OCI-LY7 (cell line): ENCODE results near the gene HGFAC. TPM values are rescaled to one million over a fixed set of nuclear protein-coding genes. Genes with fewer than 3 reads are reported as not detected.

Experiments
- BruUV-seq: library from RNA; stranded (reverse); fragments of 400-500 nt; replicated peaks from 2 replicates; lab custom pipeline; 2021; lab: Mats Ljungman, UMichigan
- CTCF ChIA-PET: fragments of 300-600 bp; sonication (Branson Sonifier 250); formaldehyde crosslinking; loops from one replicate; lab custom pipeline; 2022; ENCODE audit warnings: antibody characterized with exemption; ENCODE audit not compliant: unreplicated experiment; lab: Charles Lee
- POLR2A ChIA-PET: fragments of 300-600 bp; sonication (Branson Sonifier 250); formaldehyde crosslinking; loops from one replicate; lab custom pipeline; 2022; ENCODE audit warnings: antibody characterized with exemption; lab: Charles Lee
- DNase-seq: peaks from one replicate; pipeline ENCODE4 v3.0.0-alpha.2; 2015; ENCODE audit warnings: low spot score
- H2AFZ ChIP-seq: fragments of 200-600 bp; sonication (generic), shearing (Covaris generic); 2 replicates; pipeline ENCODE4 v1.6.1; 2014; ENCODE audit warnings: mild to moderate bottlenecking, antibody characterized with exemption, low read length, moderate library complexity
- H3K27ac ChIP-seq: fragments of 200-600 bp; sonication (generic); 2 replicates; pipeline ENCODE4 v1.5.1; 2014; ENCODE audit warnings: mixed run types, low read depth, mild to moderate bottlenecking, moderate library complexity, low read length, inconsistent platforms; ENCODE audit not compliant: poor library complexity, severe bottlenecking
- H3K36me3 ChIP-seq: fragments of 200-600 bp; sonication (generic); 2 replicates; pipeline ENCODE4 v1.6.1; 2014; ENCODE audit warnings: mild to moderate bottlenecking, antibody characterized with exemption, low read length, moderate library complexity, mixed read lengths; ENCODE audit not compliant: insufficient read depth
- H3K4me1 ChIP-seq: fragments of 200-600 bp; sonication (generic); 2 replicates; pipeline ENCODE4 v1.5.1; 2014; ENCODE audit warnings: mild to moderate bottlenecking, low read length; ENCODE audit not compliant: insufficient read depth, poor library complexity, severe bottlenecking
- H3K4me2 ChIP-seq: fragments of 200-600 bp; sonication (generic); 2 replicates; pipeline ENCODE4 v1.6.1; 2014; ENCODE audit warnings: mild to moderate bottlenecking, low read length
- H3K4me3 ChIP-seq: fragments of 200-600 bp; sonication (generic); 2 replicates; pipeline ENCODE4 v1.5.1; 2014; ENCODE audit warnings: mild to moderate bottlenecking, low read depth, low read length; ENCODE audit not compliant: poor library complexity, severe bottlenecking
- H3K79me2 ChIP-seq: fragments of 200-600 bp; sonication (generic); 2 replicates; pipeline ENCODE4 v1.6.1; 2016; ENCODE audit warnings: low read depth, mild to moderate bottlenecking, low read length, moderate library complexity, mixed read lengths; ENCODE audit not compliant: insufficient read depth
- H3K9me2 ChIP-seq: fragments of 200-600 bp; sonication (generic); 2 replicates; pipeline ENCODE4 v1.6.1; 2016; ENCODE audit warnings: mild to moderate bottlenecking, low read length, mixed read lengths; ENCODE audit not compliant: insufficient read depth
- H3K9me3 ChIP-seq: fragments of 200-600 bp; sonication (generic); 2 replicates; pipeline ENCODE4 v1.6.1; 2014; ENCODE audit warnings: mild to moderate bottlenecking, mixed run types, low read length, mixed read lengths
- H4K20me1 ChIP-seq: fragments of 200-600 bp; sonication (generic); 2 replicates; pipeline ENCODE4 v1.6.1; 2014; ENCODE audit warnings: mild to moderate bottlenecking, antibody characterized with exemption, low read length, moderate library complexity, mixed read lengths; ENCODE audit not compliant: insufficient read depth
- CTCF ChIP-seq: fragments of 200-600 bp; sonication (generic); conservative IDR thresholded peaks from 2 replicates; pipeline ENCODE4 v1.5.1; 2014; ENCODE audit warnings: mild to moderate bottlenecking, antibody characterized with exemption, low read length, moderate library complexity, mixed read lengths
- EZH2phosphoT487 ChIP-seq: fragments of 200-600 bp; sonication (generic); IDR thresholded peaks from 2 replicates; pipeline ENCODE4 v1.6.1; 2018; ENCODE audit warnings: low read depth, borderline replicate concordance, mild to moderate bottlenecking, mixed run types, antibody characterized with exemption, low read length, moderate library complexity, mixed read lengths
- intact Hi-C: fragments of 100-400 bp; cut with micrococcal nuclease; formaldehyde crosslinking; loops from one replicate; pipeline ENCODE4 v1.10.0; 2022; ENCODE audit not compliant: unreplicated experiment
- total RNA-seq, 2 experiments: library from RNA; depleted of rRNA in 1 of 2; stranded (reverse); fragments of >200 nt in 1 of 2; shearing (Covaris generic) in 1 of 2; gene quantifications; 2 replicates each; pipeline ENCODE4 v1.2.3, GENCODE V29; 2014 to 2022

Gene HGFAC
- total RNA-seq, 2 experiments from 2014 or later: not detected

- intact Hi-C loops: no loop called here
- Histone ChIP-seq H3K4me3 (no peak overlapping the region), H3K4me1 (peaks cover 28% of the 10 kb centered on the region), H3K27ac (no peak overlapping the region), H4K20me1 (no peaks in the 10 kb centered on the region), H3K9me3 (no peaks in the 10 kb centered on the region), H3K79me2 (no peaks in the 10 kb centered on the region), H2AFZ (no peak overlapping the region), H3K9me2 (no peaks in the 10 kb centered on the region), H3K4me2 (no peak overlapping the region), H3K36me3 (no peaks in the 10 kb centered on the region)
- TF ChIP-seq EZH2phosphoT487: no peak
- CTCF ChIA-PET: no interaction called here
- DNase-seq: no peak
- no TSS peak for BruUV-seq
- POLR2A ChIA-PET: no interaction called here
Observed at GRCh38 chr4:3489451-3489962, 47.7 kb downstream of the HGFAC start.

GRCh38 chr4:3491681-3492405 is 50.1 kb downstream of the HGFAC start:
- H3K9me3 ChIP-seq: no peaks in the 10 kb centered on the region
- no peaks in the 10 kb centered on the region for H3K79me2 ChIP-seq
- no peak overlapping the region for H2AFZ ChIP-seq
- DNase-seq: no peak
- ChIA-PET POLR2A (no interaction called here), CTCF (interaction anchor here (0.6 kb wide), 1 partner anchor 8 kb away, joined by 3 read pairs; no protein-coding TSS in a partner anchor)
- TF ChIP-seq CTCF (no peak), EZH2phosphoT487 (no peak)
- no peak overlapping the region for H3K4me2 ChIP-seq
- no TSS peak for BruUV-seq
- H3K4me3 ChIP-seq: no peak overlapping the region
- H3K9me2 ChIP-seq: no peaks in the 10 kb centered on the region
- peaks cover 5% of the 10 kb centered on the region for H3K4me1 ChIP-seq
- no peaks in the 10 kb centered on the region for H4K20me1 ChIP-seq
- no peak overlapping the region for H3K27ac ChIP-seq
- no peaks in the 10 kb centered on the region for H3K36me3 ChIP-seq
- intact Hi-C loops: no loop called here

- no TSS peak for BruUV-seq
Observed at GRCh38 chr4:3492741-3493719, 51.3 kb downstream of the HGFAC start.

More at GRCh38 chr4:3492741-3493719, 51.3 kb downstream of the HGFAC start:
- CTCF ChIA-PET: no interaction called here
- no peak for TF ChIP-seq CTCF
- no peak for TF ChIP-seq EZH2phosphoT487
- H3K9me3 ChIP-seq: no peaks in the 10 kb centered on the region
- H3K4me3 ChIP-seq: no peak overlapping the region
- H3K9me2 ChIP-seq: no peaks in the 10 kb centered on the region
- intact Hi-C loops: no loop called here
- no peaks in the 10 kb centered on the region for H3K4me1 ChIP-seq
- H3K27ac ChIP-seq: no peak overlapping the region
- no peak overlapping the region for H2AFZ ChIP-seq
- H3K36me3 ChIP-seq: no peaks in the 10 kb centered on the region
- POLR2A ChIA-PET: no interaction called here
- H3K4me2 ChIP-seq: no peak overlapping the region
- DNase-seq: no peak
- no peaks in the 10 kb centered on the region for H3K79me2 ChIP-seq
- H4K20me1 ChIP-seq: no peaks in the 10 kb centered on the region
